Ishikawa (cell line): Measurements from ENCODE around the gene VPS39.

Experiments used
- CREB1 ChIP-seq: IDR thresholded peaks from 2 replicates; pipeline ENCODE4 v1.6.1; 2012; ENCODE audit warnings: low read depth
- FOXM1 ChIP-seq: IDR thresholded peaks from 2 replicates; pipeline ENCODE4 v1.6.1; 2012; ENCODE audit warnings: low read depth, borderline replicate concordance
- MAX ChIP-seq: IDR thresholded peaks from 2 replicates; pipeline ENCODE4 v1.6.1; 2012
- NFIC ChIP-seq: IDR thresholded peaks from 2 replicates; pipeline ENCODE4 v1.6.1; 2012
- RAD21 ChIP-seq: IDR thresholded peaks from 2 replicates; pipeline ENCODE4 v1.6.1; 2012; ENCODE audit warnings: low read depth
- TAF1 ChIP-seq: IDR thresholded peaks from 2 replicates; pipeline ENCODE4 v1.6.1; 2012; ENCODE audit warnings: low read depth, mild to moderate bottlenecking
- TCF12 ChIP-seq: IDR thresholded peaks from 2 replicates; pipeline ENCODE4 v1.6.1; 2012; ENCODE audit warnings: low read depth
- TEAD4 ChIP-seq: IDR thresholded peaks from 2 replicates; pipeline ENCODE4 v1.6.1; 2012
- YY1 ChIP-seq: IDR thresholded peaks from 2 replicates; pipeline ENCODE4 v1.6.1; 2012; ENCODE audit warnings: low read depth
- ZBTB7A ChIP-seq: IDR thresholded peaks from 2 replicates; pipeline ENCODE4 v1.6.1; 2012; ENCODE audit warnings: low read depth
- TF ChIP-seq, protein P1 (sequence below): IDR thresholded peaks from 2 replicates; pipeline ENCODE4 v1.6.1; 2012

- TF ChIP-seq ZBTB7A (no peak), RAD21 (no peak), TAF1 (no peak), CREB1 (no peak), TEAD4 (no peak), FOXM1 (no peak), YY1 (no peak), NFIC (no peak), TCF12 (no peak), MAX (no peak)
- TF ChIP-seq, protein P1, sequence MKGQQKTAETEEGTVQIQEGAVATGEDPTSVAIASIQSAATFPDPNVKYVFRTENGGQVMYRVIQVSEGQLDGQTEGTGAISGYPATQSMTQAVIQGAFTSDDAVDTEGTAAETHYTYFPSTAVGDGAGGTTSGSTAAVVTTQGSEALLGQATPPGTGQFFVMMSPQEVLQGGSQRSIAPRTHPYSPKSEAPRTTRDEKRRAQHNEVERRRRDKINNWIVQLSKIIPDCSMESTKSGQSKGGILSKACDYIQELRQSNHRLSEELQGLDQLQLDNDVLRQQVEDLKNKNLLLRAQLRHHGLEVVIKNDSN = no peak
Measured at GRCh38 chr15:42157981-42158765, 49.9 kb downstream of the VPS39 start.
